Heart right ventricle (tissue), 16 donors: Measurements from ENCODE around the gene DIP2C. TPM values are rescaled to one million over a fixed set of nuclear protein-coding genes. Genes with fewer than 3 reads are reported as not detected.

Source experiments
- ATAC-seq, 8 donors: fragments of 200-7000 bp; cut with Tn5 transposase; one replicate each; pipeline ENCODE4 v1.9.1; 2020; ENCODE audit warnings: mild to moderate bottlenecking in 8 of 8, moderate library complexity in 8 of 8, moderate number of reproducible peaks in 1 of 8
- DNase-seq, 2 donors: peaks; one replicate each; pipeline ENCODE4 v3.0.0-alpha.2; 2020
- H3K27ac ChIP-seq, 10 donors: fragments of 200-600 bp; sonication (generic) in 2 of 10; one replicate each; pipeline versions ENCODE4 v1.5.0 to v1.8.0; 2020 to 2022; ENCODE audit warnings: mild to moderate bottlenecking in 3 of 10
- H3K27me3 ChIP-seq, 7 donors: fragments of 200-600 bp; one replicate each; pipeline ENCODE4 v1.8.0; 2021 to 2022; ENCODE audit warnings: mild to moderate bottlenecking in 2 of 7
- H3K36me3 ChIP-seq, 9 donors: fragments of 200-600 bp; sonication (generic) in 1 of 9; one replicate each; pipeline versions ENCODE4 v1.5.0 to v1.8.0; 2020 to 2022; ENCODE audit warnings: mild to moderate bottlenecking in 2 of 9
- H3K4me1 ChIP-seq, 9 donors: fragments of 200-600 bp; sonication (generic) in 1 of 9; one replicate each; pipeline versions ENCODE4 v1.5.0 to v1.8.0; 2020 to 2022; ENCODE audit warnings: mild to moderate bottlenecking in 4 of 9
- H3K4me3 ChIP-seq, 10 donors: fragments of 200-600 bp; sonication (generic) in 2 of 10; one replicate each; pipeline versions ENCODE4 v1.5.0 to v1.8.0; 2020 to 2022; ENCODE audit warnings: mild to moderate bottlenecking in 7 of 10, moderate library complexity in 2 of 10
- H3K9me3 ChIP-seq, 11 donors: fragments of 200-600 bp in 10 of 11; sonication (generic) in 2 of 11; one replicate each; pipeline versions ENCODE4 v1.5.0 to v1.8.0; 2013 to 2022; ENCODE audit warnings: mild to moderate bottlenecking in 2 of 11, control low read depth in 1 of 11, moderate library complexity in 1 of 11
- WGBS, 2 donors: extraction: QIAGEN DNeasy Blood & Tissue Kit; methylation state at CpG; one replicate each; pipeline ENCODE4 v1.1.7; 2013; ENCODE audit warnings: inconsistent platforms in 1 of 2; 5-methylcytosine and 5-hydroxymethylcytosine counted together
- intact Hi-C, 10 donors: fragments of 100-400 bp; cut with DNase I; formaldehyde crosslinking; loops; one replicate each; pipeline versions ENCODE4 v1.11.1 to v1.14.2; 2022
- polyA plus RNA-seq, 2 donors: library from polyadenylated mRNA; stranded (reverse); fragments of 200-250 nt; gene quantifications; one replicate each; pipeline ENCODE4 v1.2.3, GENCODE V29; 2013
- total RNA-seq, 10 donors: library from RNA; stranded (reverse); fragmentation: NEBNext Ultra II Directional in 3 of 10; extraction: Animal tissue kit (Norgen Biotek cat#: 25700) in 3 of 10; gene quantifications; one replicate each; pipeline versions ENCODE4 v1.2.1 to v1.2.4, GENCODE V29; 2021 to 2023
- TF ChIP-seq, protein P1 (sequence below), 9 donors: fragments of 200-600 bp; sonication (generic) in 2 of 9; IDR thresholded peaks; one replicate each; pipeline versions ENCODE4 v1.5.0 to v1.8.0; 2021 to 2022; ENCODE audit warnings: antibody characterized with exemption in 9 of 9, mild to moderate bottlenecking in 5 of 9, moderate library complexity in 1 of 9
- donor health status: Arrhythmogenic right ventricular cardiomyopathy.
- donor health status: ischemic (EF 13 %, LVEDD 7.1; RV severe dilation, severe dysfunction).
- donor health status: healthy with polysubstance abuse.
- donor health status: DM: no; HTN: yes; CAD: no.
- donor health status: DM: no; HTN: no; CAD: no.
- donor health status: ischemic (EF 25% LVEDD 6.9; RV normal size, moderate dysfunction).
- donor health status: ischemic (EF 25% LVEDD 5.7; RV mildly dilated, moderate dysfunction).
- donor health status: healthy.
- donor health status: DM: yes; HTN: yes; CAD: no.
- donor health status: Ischemic cardiomyopathy.
- donor health status: ischemic (EF 35%, LVEDD 5.7; RV mildly dilated, moderate dysfunction).
- donor health status: nonischemic (EF 11% LVEDD 7.7; RV severe dilation, severe dysfunction).
- donor health status: DM: yes; HTN: yes; CAD: no.
- donor health status: PGD.
- donor health status: ischemic (EF 29% LVEDD 5.4; RV normal size, mild dysfunction).
- donor health status: nonischemic (EF 23%, LVEDD 6.1; RV moderate dilation, normal function).

Gene DIP2C
- total and polyA plus RNA-seq, 12 donors, result 7.1 to 48.2 (median 33.7) TPM

DNA sequence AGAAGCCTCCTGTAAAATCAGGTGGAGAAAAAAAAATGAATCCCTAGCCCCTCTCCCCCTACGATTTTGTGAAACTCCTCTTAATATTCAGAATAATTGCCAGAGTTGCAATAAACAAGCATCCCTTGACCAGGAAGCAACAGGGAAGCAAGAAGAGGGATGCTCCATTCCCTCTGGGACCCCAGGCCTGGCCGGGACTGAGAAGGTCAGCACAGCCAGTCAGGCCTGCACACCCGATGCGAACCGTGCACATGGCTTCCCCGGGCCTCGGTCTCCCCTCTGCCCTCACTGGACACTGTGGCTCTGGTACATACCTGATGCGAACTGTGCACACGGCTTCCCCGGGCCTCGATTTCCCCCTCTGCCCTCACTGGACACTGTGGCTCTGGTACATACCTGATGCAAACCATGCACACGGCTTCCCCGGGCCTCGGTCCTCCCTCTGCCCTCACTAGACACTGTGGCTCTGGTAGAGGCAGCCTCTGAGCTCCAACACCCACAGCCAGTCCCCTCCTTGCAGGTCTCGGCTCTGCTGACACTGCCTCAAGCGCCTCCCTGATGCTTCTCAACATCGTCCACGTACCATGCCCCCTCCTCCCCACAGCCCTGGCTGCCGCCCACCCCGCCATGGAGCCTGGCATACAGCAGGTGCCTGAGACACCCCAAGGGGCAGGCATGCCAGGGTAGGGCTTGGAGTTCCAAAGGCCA lies 138.6 kb downstream of the DIP2C start:
- WGBS, 2 donors, result 91 to 94% methylated on average over 20 of the region's 20 CpGs
- H3K4me1 ChIP-seq, result peaks cover 0 to 33% (median 12%) of the 10 kb centered on the region in 9 donors

DNA sequence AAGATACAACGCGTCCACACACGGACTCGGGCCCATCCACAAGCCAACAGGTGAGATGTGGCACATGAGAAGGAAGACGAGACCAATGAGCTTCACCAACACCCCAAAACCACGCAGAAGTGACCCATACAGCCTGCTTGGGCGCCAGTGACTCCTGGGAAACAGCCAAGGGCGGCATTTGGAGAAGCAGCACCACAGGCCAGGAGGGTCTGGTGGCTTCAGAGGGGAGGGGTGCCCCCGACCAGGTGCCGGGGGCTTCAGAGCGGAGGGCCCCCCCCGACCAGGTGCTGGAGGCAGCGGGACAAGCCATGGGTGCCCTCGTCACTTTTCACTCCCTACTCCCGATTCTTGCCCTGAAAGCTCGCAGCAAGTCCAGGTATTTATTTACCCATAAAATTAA lies 140.1 kb downstream of the DIP2C start:
- Histone ChIP-seq H3K36me3 (no peaks in the 10 kb centered on the region), H3K4me1 (peaks cover 0 to 33% (median 12%) of the 10 kb centered on the region in 9 donors), H3K4me3 (no peak overlapping the region), H3K27ac (no peak overlapping the region), H3K9me3 (no peaks in the 10 kb centered on the region), H3K27me3 (no peaks in the 10 kb centered on the region)
- DNase-seq (no peak), ATAC-seq (no peak)
- 89 to 90% methylated on average over 16 of the region's 16 CpGs for WGBS, 2 donors
- intact Hi-C loops, result no loop called here
- TF ChIP-seq, protein P1, sequence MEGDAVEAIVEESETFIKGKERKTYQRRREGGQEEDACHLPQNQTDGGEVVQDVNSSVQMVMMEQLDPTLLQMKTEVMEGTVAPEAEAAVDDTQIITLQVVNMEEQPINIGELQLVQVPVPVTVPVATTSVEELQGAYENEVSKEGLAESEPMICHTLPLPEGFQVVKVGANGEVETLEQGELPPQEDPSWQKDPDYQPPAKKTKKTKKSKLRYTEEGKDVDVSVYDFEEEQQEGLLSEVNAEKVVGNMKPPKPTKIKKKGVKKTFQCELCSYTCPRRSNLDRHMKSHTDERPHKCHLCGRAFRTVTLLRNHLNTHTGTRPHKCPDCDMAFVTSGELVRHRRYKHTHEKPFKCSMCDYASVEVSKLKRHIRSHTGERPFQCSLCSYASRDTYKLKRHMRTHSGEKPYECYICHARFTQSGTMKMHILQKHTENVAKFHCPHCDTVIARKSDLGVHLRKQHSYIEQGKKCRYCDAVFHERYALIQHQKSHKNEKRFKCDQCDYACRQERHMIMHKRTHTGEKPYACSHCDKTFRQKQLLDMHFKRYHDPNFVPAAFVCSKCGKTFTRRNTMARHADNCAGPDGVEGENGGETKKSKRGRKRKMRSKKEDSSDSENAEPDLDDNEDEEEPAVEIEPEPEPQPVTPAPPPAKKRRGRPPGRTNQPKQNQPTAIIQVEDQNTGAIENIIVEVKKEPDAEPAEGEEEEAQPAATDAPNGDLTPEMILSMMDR (IDR thresholded peaks at IDR 0.05), result no peak

More for the DNA sequence above, 138.6 kb downstream of the DIP2C start:
- intact Hi-C loops, result no loop called here
- Histone ChIP-seq H3K9me3 (no peaks in the 10 kb centered on the region), H3K27ac (no peak overlapping the region), H3K36me3 (no peaks in the 10 kb centered on the region), H3K4me3 (no peak overlapping the region), H3K27me3 (no peaks in the 10 kb centered on the region)
- TF ChIP-seq, protein P1 (IDR thresholded peaks at IDR 0.05), result no peak
- peak in 2 of 8 donors; percentile 14 to 41 for ATAC-seq
- no peak for DNase-seq

GRCh38 chr10:548238-548901 lies 141.1 kb downstream of the DIP2C start:
- intact Hi-C loops, result no loop called here
- Histone ChIP-seq H3K9me3 (no peaks in the 10 kb centered on the region), H3K27me3 (no peaks in the 10 kb centered on the region), H3K36me3 (no peaks in the 10 kb centered on the region), H3K4me3 (no peak overlapping the region), H3K4me1 (peaks cover 0 to 33% (median 12%) of the 10 kb centered on the region in 9 donors), H3K27ac (no peak overlapping the region)
- WGBS, 2 donors, result 83 to 87% methylated on average over 16 to 17 of the region's 17 CpGs
- ATAC-seq (no peak), DNase-seq (no peak)
- TF ChIP-seq, protein P1 (IDR thresholded peaks at IDR 0.05), result no peak

DNA sequence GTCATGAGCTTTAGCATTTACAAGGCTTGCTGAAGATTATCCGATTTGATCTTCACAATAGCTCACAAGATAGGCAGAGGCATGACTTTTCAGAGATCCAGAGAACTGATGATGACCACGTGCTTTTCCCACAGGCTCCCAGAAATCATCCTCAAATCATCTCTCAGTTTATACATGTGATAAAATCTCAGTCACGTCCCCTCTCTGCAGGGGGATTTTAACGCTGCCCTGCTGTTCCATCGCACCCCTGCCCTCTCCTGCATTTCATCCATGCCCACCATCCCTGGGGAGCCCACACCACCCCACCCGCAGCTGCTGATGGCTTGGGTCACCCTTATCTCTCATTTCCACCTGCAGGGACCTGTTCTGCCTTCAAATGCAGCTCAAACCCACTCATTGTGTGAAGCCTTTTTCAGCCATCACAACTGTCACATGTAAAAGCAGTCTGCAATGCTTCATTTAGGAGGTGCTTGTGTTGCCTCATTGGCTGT lies 141.8 kb downstream of the DIP2C start:
- 74 to 75% methylated on average over 6 of the region's 6 CpGs for WGBS, 2 donors
- Histone ChIP-seq H3K9me3 (no peaks in the 10 kb centered on the region), H3K27me3 (no peaks in the 10 kb centered on the region), H3K4me1 (peaks cover 0 to 29% (median 12%) of the 10 kb centered on the region in 9 donors), H3K4me3 (no peak overlapping the region), H3K36me3 (no peaks in the 10 kb centered on the region), H3K27ac (no peak overlapping the region)
- ATAC-seq (no peak), DNase-seq (no peak)
- intact Hi-C loops, result no loop called here
- TF ChIP-seq, protein P1 (IDR thresholded peaks at IDR 0.05), result no peak
